ENCODE measurements around the gene LOXL1. TPM values are rescaled to one million over a fixed set of nuclear protein-coding genes. Genes with fewer than 3 reads are reported as not detected.
"Not testable (repeated sequence)": the region's sequence is repeated elsewhere in the genome, so short reads cannot be mapped to it uniquely, and the experiment has no call there.

LOXL1 gene
- total and polyA plus RNA-seq, 4 experiments from 2014 or later = 1.6 to 13.1 (median 4.2) TPM

DNA sequence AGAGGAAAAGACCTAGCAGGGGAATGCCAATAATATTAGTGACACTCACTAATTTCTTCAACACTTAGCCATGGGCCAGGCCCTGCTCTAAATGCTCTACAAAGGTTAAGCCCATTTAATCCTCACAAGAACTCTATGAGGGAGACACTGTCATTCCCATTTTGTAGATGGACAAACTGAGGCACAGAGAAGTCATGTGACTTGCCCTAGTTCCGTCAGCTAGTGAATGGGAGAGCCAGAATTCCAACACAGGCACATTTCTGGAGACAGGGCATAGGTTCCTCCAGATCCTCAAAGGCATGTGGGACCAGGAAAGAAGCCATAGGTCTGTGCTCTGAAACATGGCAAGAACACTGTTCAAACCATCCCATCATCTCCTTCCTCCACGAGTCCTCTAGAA lies 31.5 kb downstream of the LOXL1 start:
- Histone ChIP-seq H3K27ac (ENCODE audit: low read depth, low read length) (no peak overlapping the region), H3K4me3 (ENCODE audit: low read length in 2 of 2) (no peak overlapping the region), H3K36me3 (ENCODE audit: insufficient read depth, low read length) (no peaks in the 10 kb centered on the region), H3K27me3 (ENCODE audit: insufficient read depth, low read length) (no peaks in the 10 kb centered on the region), H3K4me1 (ENCODE audit: insufficient read depth, low read length) (peaks cover 26% of the 10 kb centered on the region), H3K9me3 (ENCODE audit: control insufficient read depth in 1 of 2, low read length in 2 of 2) (no peaks in the 10 kb centered on the region)
- H3K4me3 Mint-ChIP-seq = no peak overlapping the region
- no peaks in the 10 kb centered on the region for H3K36me3 Mint-ChIP-seq
- intact Hi-C loops (cut with micrococcal nuclease) = no loop called here
- no peaks in the 10 kb centered on the region for H3K27me3 Mint-ChIP-seq
- POLR2A ChIA-PET (ENCODE audit: partially characterized antibody) = no interaction called here
- peak overlapping the region in 4 of 7 donors; percentile 14 to 77 (median 45) for H3K27ac Mint-ChIP-seq
- CTCF ChIA-PET (ENCODE audit: partially characterized antibody) = interaction anchor here (0.7 to 6.5 kb wide), 7 partner anchors 9 to 36 kb away, joined by 3 to 57 read pairs (median 4); no protein-coding TSS in a partner anchor
- peaks cover 16 to 38% (median 31%) of the 10 kb centered on the region in 4 donors for H3K4me1 Mint-ChIP-seq
- no peak for DNase-seq
- no peaks in the 10 kb centered on the region for H3K9me3 Mint-ChIP-seq

DNA sequence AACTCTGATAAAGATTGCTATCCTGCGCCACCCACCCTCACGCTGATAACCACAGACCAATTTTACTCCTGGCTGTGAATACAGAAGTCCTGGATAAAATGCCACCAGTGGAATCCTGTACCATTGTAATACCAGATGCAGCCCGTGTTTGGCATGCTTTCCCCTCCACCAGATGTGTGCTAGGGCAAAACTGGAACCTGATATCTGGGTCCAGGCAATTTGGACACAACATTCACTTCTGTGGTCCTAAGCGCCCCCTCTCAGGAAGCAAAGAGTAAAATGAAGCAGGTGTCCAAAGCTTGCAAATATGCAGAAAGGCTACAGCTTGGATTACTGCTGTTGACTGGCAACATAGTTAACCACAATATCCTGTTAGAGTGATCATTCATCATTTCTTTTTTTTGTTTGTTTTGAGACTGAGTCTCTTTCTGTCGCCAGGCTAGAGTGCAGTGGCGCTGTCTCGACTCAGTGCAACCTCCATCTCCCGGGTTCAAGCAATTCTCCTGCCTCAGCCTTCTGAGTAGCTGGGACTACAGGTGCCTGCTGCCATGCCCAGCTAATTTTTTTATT lies 32.8 kb downstream of the LOXL1 start:
- Mint-ChIP-seq H3K27me3 (no peaks in the 10 kb centered on the region), H3K36me3 (no peaks in the 10 kb centered on the region), H3K4me3 (peak overlapping the region; percentile 20 to 75 (median 68)), H3K27ac (peak overlapping the region; percentile 81 to 96 (median 86)), H3K9me3 (no peaks in the 10 kb centered on the region), H3K4me1 (peaks cover 16 to 38% (median 31%) of the 10 kb centered on the region in 4 donors)
- intact Hi-C loops (cut with micrococcal nuclease) = no loop called here
- no peak overlapping the region for H3K27ac ChIP-seq (ENCODE audit: low read depth, low read length)
- H3K4me1 ChIP-seq (ENCODE audit: insufficient read depth, low read length) = peaks cover 26% of the 10 kb centered on the region
- ChIA-PET POLR2A (ENCODE audit: partially characterized antibody) (interaction anchor here (0.6 to 3.3 kb wide), 5 partner anchors 8 to 90 kb away, joined by 3 to 17 read pairs (median 4); partner anchors contain the start of gene PML), CTCF (ENCODE audit: partially characterized antibody) (interaction anchor here (1.0 to 6.5 kb wide), 10 partner anchors 8 to 39 kb away, joined by 3 to 57 read pairs (median 6); partner anchors contain the start of gene PML)
- peak in 4 of 5 donors; percentile 51 to 64 (median 56) for DNase-seq
- no peaks in the 10 kb centered on the region for H3K36me3 ChIP-seq (ENCODE audit: insufficient read depth, low read length)
- H3K9me3 ChIP-seq (ENCODE audit: control insufficient read depth in 1 of 2, low read length in 2 of 2) = no peaks in the 10 kb centered on the region
- H3K4me3 ChIP-seq (ENCODE audit: low read length in 2 of 2) = no peak overlapping the region
- H3K27me3 ChIP-seq (ENCODE audit: insufficient read depth, low read length) = no peaks in the 10 kb centered on the region

DNA sequence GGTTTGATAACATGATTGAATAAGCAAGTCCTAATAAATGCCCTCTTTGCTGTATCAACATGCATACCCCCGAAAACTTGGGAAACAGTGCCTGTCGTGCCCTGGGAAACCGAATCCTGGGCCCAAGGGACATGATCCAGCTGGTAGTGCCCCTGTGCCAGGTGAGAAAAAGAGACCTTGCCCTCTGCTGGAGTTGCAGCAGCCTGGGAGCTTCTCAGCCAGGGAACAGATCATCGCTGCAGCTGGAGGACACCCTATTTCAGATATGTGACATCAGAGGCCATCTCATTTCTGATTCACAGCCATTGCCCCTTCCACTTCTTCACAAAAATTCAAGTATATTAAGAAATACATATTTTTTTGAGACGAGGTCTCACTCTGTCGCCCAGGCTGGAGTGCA lies 33.5 kb downstream of the LOXL1 start:
- no peaks in the 10 kb centered on the region for H3K27me3 Mint-ChIP-seq
- ChIA-PET POLR2A (ENCODE audit: partially characterized antibody) (interaction anchor here (1.2 to 3.3 kb wide), 2 partner anchors 9 to 32 kb away, joined by 7 to 17 read pairs; no protein-coding TSS in a partner anchor), CTCF (ENCODE audit: partially characterized antibody) (interaction anchor here (1.2 to 6.5 kb wide), 10 partner anchors 8 to 40 kb away, joined by 3 to 57 read pairs (median 6); partner anchors contain the start of gene PML)
- intact Hi-C loops (cut with micrococcal nuclease) = no loop called here
- H3K27ac ChIP-seq (ENCODE audit: low read depth, low read length) = peak overlapping the region; percentile 7
- no peaks in the 10 kb centered on the region for H3K9me3 ChIP-seq (ENCODE audit: control insufficient read depth in 1 of 2, low read length in 2 of 2)
- no peaks in the 10 kb centered on the region for H3K36me3 Mint-ChIP-seq
- H3K4me1 ChIP-seq (ENCODE audit: insufficient read depth, low read length) = peaks cover 28% of the 10 kb centered on the region
- H3K36me3 ChIP-seq (ENCODE audit: insufficient read depth, low read length) = no peaks in the 10 kb centered on the region
- H3K4me3 ChIP-seq (ENCODE audit: low read length in 2 of 2) = no peak overlapping the region
- no peak for DNase-seq
- H3K4me1 Mint-ChIP-seq = peaks cover 18 to 41% (median 34%) of the 10 kb centered on the region in 4 donors
- H3K27ac Mint-ChIP-seq = peak overlapping the region; percentile 81 to 96 (median 86)
- peak overlapping the region in 7 of 8 donors; percentile 47 to 75 (median 68) for H3K4me3 Mint-ChIP-seq
- H3K27me3 ChIP-seq (ENCODE audit: insufficient read depth, low read length) = no peaks in the 10 kb centered on the region
- no peaks in the 10 kb centered on the region for H3K9me3 Mint-ChIP-seq

DNA sequence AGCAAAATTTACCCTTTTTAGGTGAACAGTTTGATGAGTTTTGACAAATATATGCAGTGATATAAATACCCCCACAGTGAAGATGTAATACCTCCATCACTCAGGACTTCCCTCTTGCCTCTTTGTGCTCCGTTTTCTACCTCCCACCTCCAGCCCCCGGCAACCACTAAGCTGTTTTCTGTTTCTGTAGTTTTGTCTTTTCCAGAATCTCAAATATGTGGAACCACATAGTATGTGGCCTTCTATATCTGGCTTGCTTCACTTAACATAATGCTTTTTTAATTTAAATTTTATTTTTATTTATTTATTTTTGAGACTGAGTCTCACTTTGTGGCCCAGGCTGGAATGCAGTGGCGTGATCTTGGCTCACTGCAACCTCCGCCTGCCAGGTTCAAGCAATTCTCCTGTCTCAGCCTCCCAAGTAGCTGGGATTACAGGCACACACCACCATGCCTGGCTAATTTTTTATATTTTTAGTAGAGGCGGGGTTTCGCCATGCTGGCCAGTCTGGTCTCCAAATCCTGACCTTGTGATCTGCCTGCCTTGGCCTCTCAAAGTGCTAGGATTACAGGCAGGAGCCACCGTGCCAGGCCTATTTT lies 34.3 kb downstream of the LOXL1 start:
- H3K9me3 ChIP-seq (ENCODE audit: control insufficient read depth in 1 of 2, low read length in 2 of 2); DNase-seq; H3K4me3 ChIP-seq (ENCODE audit: low read length in 2 of 2); H3K36me3 ChIP-seq (ENCODE audit: insufficient read depth, low read length); H3K9me3 Mint-ChIP-seq; H3K27me3 Mint-ChIP-seq; H3K36me3 Mint-ChIP-seq; H3K27me3 ChIP-seq (ENCODE audit: insufficient read depth, low read length); H3K27ac ChIP-seq (ENCODE audit: low read depth, low read length); intact Hi-C loops (cut with micrococcal nuclease): not testable (repeated sequence)
- peaks cover 34% of the 10 kb centered on the region for H3K4me1 ChIP-seq (ENCODE audit: insufficient read depth, low read length)
- peak overlapping the region in 3 of 8 donors; percentile 39 to 43 (median 43) for H3K4me3 Mint-ChIP-seq
- ChIA-PET CTCF (ENCODE audit: partially characterized antibody) (interaction anchor here (1.0 to 6.5 kb wide), 6 partner anchors 9 to 67 kb away, joined by 3 to 57 read pairs (median 12); no protein-coding TSS in a partner anchor), POLR2A (ENCODE audit: partially characterized antibody) (interaction anchor here (3.3 kb wide), 1 partner anchor 9 kb away, joined by 17 read pairs; no protein-coding TSS in a partner anchor)
- peak overlapping the region in 4 of 7 donors; percentile 21 to 78 (median 48) for H3K27ac Mint-ChIP-seq
- H3K4me1 Mint-ChIP-seq = peaks cover 26 to 49% (median 41%) of the 10 kb centered on the region in 4 donors

DNA sequence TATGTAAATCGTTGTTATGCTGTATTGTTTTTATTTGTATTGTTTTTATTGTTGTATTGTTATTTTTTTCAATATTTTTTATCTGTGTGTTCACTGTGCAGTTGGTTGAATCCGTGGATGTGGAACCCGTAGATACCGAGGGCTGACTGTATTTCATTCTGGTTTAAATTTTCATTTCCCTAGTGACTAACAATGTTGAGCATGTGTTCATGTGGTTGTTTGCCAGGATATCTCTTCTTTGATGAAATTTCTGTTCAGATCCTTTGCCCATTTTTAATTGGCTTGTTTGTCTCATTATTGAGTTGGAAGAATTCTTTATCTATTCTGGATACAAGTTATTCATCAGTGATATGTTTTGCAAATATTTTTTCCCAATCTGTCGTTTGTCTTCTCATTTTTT lies 36.2 kb downstream of the LOXL1 start:
- H3K4me3 Mint-ChIP-seq = no peak overlapping the region
- no peak overlapping the region for H3K27ac ChIP-seq (ENCODE audit: low read depth, low read length)
- no peak for DNase-seq
- intact Hi-C loops (cut with micrococcal nuclease) = no loop called here
- H3K4me1 Mint-ChIP-seq = peaks cover 37 to 54% (median 47%) of the 10 kb centered on the region in 4 donors
- H3K36me3 ChIP-seq (ENCODE audit: insufficient read depth, low read length) = no peaks in the 10 kb centered on the region
- no peak overlapping the region for H3K27ac Mint-ChIP-seq
- CTCF ChIA-PET (ENCODE audit: partially characterized antibody) = interaction anchor here (1.1 to 11.1 kb wide), 6 partner anchors 9 to 54 kb away, joined by 3 to 168 read pairs (median 46); partner anchors contain the start of gene LOXL1
- no peak overlapping the region for H3K4me3 ChIP-seq (ENCODE audit: low read length in 2 of 2)
- no peaks in the 10 kb centered on the region for H3K27me3 Mint-ChIP-seq
- peaks cover 51% of the 10 kb centered on the region for H3K4me1 ChIP-seq (ENCODE audit: insufficient read depth, low read length)
- no peaks in the 10 kb centered on the region for H3K9me3 ChIP-seq (ENCODE audit: control insufficient read depth in 1 of 2, low read length in 2 of 2)
- H3K27me3 ChIP-seq (ENCODE audit: insufficient read depth, low read length) = no peaks in the 10 kb centered on the region
- no peaks in the 10 kb centered on the region for H3K36me3 Mint-ChIP-seq
- POLR2A ChIA-PET (ENCODE audit: partially characterized antibody) = no interaction called here
- no peaks in the 10 kb centered on the region for H3K9me3 Mint-ChIP-seq

DNA sequence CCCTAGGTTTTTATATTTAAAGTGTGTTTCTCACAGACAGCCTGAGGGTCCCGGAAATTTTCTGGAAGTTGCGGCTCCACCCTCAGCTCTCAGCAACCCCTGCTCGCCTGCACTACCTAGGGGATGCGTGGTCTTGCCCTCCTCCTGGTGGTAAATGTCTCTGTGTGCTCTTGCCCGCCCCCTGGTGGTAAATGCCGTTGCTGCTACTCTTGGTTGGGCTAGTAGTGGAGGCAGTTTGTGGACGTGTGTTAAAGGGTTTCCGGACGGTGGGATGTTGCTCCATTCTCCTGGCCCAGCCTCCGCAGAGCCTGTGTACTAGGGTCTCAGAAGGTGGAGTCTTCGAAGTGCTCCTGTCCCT lies 38.5 kb downstream of the LOXL1 start:
- H3K27ac Mint-ChIP-seq = peak overlapping the region; percentile 43 to 93 (median 77)
- H3K27me3 Mint-ChIP-seq = no peaks in the 10 kb centered on the region
- ChIA-PET CTCF (ENCODE audit: partially characterized antibody) (interaction anchor here (0.7 to 11.1 kb wide), 18 partner anchors 10 to 328 kb away, joined by 3 to 168 read pairs (median 5); partner anchors contain the start of genes LOXL1, PML and TBC1D21), POLR2A (ENCODE audit: partially characterized antibody) (interaction anchor here (0.7 to 1.8 kb wide), 7 partner anchors 10 to 37 kb away, joined by 3 to 10 read pairs (median 5); partner anchors contain the start of genes PML and STOML1)
- peak; percentile 80 to 87 (median 83) for DNase-seq
- H3K9me3 ChIP-seq (ENCODE audit: control insufficient read depth in 1 of 2, low read length in 2 of 2) = no peaks in the 10 kb centered on the region
- no peaks in the 10 kb centered on the region for H3K36me3 ChIP-seq (ENCODE audit: insufficient read depth, low read length)
- no peaks in the 10 kb centered on the region for H3K36me3 Mint-ChIP-seq
- H3K4me1 ChIP-seq (ENCODE audit: insufficient read depth, low read length) = peaks cover 32% of the 10 kb centered on the region
- no peaks in the 10 kb centered on the region for H3K27me3 ChIP-seq (ENCODE audit: insufficient read depth, low read length)
- peak overlapping the region; percentile 24 for H3K27ac ChIP-seq (ENCODE audit: low read depth, low read length)
- H3K4me1 Mint-ChIP-seq = peaks cover 24 to 41% (median 31%) of the 10 kb centered on the region in 4 donors
- no peaks in the 10 kb centered on the region for H3K9me3 Mint-ChIP-seq
- intact Hi-C loops (cut with micrococcal nuclease) = loop anchor here (1.0 to 2.0 kb wide), 5 partner anchors 13 to 90 kb away; partner anchors contain the start of genes LOXL1 and PML
- peak overlapping the region in 1 of 2 donors; percentile 64 for H3K4me3 ChIP-seq (ENCODE audit: low read length in 2 of 2)
- H3K4me3 Mint-ChIP-seq = peak overlapping the region; percentile 75 to 88 (median 84)

Measured in CD4-positive, alpha-beta memory T cell (primary cell).